HG03460 (cell line): ENCODE results near the gene RNF224.
A peak's percentile ranks its signal among the peaks of the same experiment; 100 is the strongest.
"Not testable (repeated sequence)": the region's sequence is repeated elsewhere in the genome, so short reads cannot be mapped to it uniquely, and the experiment has no call there.

Source experiments
- ATAC-seq: cut with Tn5 transposase; IDR thresholded peaks from one replicate; pipeline ENCODE4 v1.9.1; 2021; ENCODE audit not compliant: unreplicated experiment

Gene RNF224

GRCh38 chr9:137251490-137252268, 24.4 kb downstream of the RNF224 start:
- no peak for ATAC-seq

GRCh38 chr9:137252555-137253506, 25.5 kb downstream of the RNF224 start:
- no peak for ATAC-seq

- no peak for ATAC-seq
Observed at GRCh38 chr9:137253717-137254623, 26.7 kb downstream of the RNF224 start.

GRCh38 chr9:137254624-137255447, 27.5 kb downstream of the RNF224 start, which contains the start of gene NELFB:
TSS of gene NELFB (plus strand) at chr9:137255327.
- ATAC-seq, result peak; percentile 69

- no peak for ATAC-seq
Observed at GRCh38 chr9:137255448-137256114, 28.3 kb downstream of the RNF224 start.

- no peak for ATAC-seq
Observed at GRCh38 chr9:137256362-137256761, 29.1 kb downstream of the RNF224 start.

- no peak for ATAC-seq
Observed at GRCh38 chr9:137256856-137257255, 29.6 kb downstream of the RNF224 start.

GRCh38 chr9:137262173-137262908, 35.0 kb downstream of the RNF224 start:
- not testable (repeated sequence) for ATAC-seq

- ATAC-seq, result no peak
Observed at GRCh38 chr9:137262909-137263285, 35.6 kb downstream of the RNF224 start.

- ATAC-seq, result no peak
Observed at GRCh38 chr9:137263506-137263905, 36.2 kb downstream of the RNF224 start.

- ATAC-seq, result no peak
Observed at GRCh38 chr9:137264067-137264466, 36.8 kb downstream of the RNF224 start.

GRCh38 chr9:137265496-137266161, 38.3 kb downstream of the RNF224 start:
- no peak for ATAC-seq

GRCh38 chr9:137266162-137266527, 38.8 kb downstream of the RNF224 start:
- ATAC-seq, result no peak

- ATAC-seq, result no peak
Observed at GRCh38 chr9:137266585-137267453, 39.5 kb downstream of the RNF224 start.

- no peak for ATAC-seq
Observed at GRCh38 chr9:137267933-137268355, 40.6 kb downstream of the RNF224 start.

- no peak for ATAC-seq
Observed at GRCh38 chr9:137268538-137269201, 41.4 kb downstream of the RNF224 start.
